HG02623 (cell line): Measurements from ENCODE around the gene BAHD1.

Experiments
- ATAC-seq: cut with Tn5 transposase; IDR thresholded peaks from one replicate; pipeline ENCODE4 v1.9.1; 2021; ENCODE audit warnings: moderate library complexity; ENCODE audit not compliant: unreplicated experiment

BAHD1 gene

DNA sequence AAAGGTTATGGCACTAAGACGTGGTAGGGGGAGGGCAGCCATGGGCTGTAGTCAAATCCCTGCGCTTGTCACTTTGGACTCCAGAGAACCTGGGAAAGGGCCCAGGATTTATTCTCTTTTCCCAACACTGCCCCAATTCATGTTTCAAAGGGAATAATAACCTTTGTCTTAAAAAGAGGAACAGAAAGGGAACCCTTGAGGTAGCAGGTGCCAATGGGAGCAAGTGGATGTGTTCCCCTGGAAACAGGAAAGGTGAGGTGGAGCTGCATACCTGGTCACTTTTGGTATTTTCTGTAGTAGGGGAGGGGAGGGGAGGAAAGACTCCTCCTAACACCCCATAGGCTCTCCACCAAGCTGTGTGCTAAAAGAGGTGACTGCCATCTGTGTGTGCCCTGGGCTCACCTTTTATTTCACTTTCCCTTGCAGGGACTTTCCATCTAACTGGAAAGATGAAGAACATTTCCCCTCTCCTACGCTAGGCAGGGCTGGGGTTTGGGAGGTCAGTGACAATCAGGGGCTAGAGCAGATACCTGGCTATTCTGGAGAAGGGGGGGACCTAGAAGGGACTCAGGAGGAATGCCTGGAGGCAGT is 23.9 kb downstream of the BAHD1 start:
- ATAC-seq: no peak

DNA sequence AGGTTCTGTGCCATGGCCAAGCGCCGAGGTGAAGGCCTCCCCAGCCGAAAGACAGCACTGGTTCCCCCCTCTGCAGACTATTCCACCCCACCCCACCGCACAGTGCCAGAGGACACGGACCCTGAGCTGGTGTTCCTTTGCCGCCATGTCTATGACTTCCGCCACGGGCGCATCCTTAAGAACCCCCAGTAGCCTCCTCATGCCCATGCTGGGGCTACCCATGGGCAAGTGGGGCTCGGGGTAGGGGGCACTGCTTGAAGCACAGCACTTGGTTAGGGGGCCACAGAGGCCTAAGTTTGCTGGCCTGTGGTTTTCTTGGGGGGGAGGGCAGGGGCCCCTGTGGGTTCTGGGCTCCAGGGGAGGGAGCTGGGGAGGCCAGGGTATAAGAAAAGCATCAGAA is 25.2 kb downstream of the BAHD1 start:
- ATAC-seq: no peak

DNA sequence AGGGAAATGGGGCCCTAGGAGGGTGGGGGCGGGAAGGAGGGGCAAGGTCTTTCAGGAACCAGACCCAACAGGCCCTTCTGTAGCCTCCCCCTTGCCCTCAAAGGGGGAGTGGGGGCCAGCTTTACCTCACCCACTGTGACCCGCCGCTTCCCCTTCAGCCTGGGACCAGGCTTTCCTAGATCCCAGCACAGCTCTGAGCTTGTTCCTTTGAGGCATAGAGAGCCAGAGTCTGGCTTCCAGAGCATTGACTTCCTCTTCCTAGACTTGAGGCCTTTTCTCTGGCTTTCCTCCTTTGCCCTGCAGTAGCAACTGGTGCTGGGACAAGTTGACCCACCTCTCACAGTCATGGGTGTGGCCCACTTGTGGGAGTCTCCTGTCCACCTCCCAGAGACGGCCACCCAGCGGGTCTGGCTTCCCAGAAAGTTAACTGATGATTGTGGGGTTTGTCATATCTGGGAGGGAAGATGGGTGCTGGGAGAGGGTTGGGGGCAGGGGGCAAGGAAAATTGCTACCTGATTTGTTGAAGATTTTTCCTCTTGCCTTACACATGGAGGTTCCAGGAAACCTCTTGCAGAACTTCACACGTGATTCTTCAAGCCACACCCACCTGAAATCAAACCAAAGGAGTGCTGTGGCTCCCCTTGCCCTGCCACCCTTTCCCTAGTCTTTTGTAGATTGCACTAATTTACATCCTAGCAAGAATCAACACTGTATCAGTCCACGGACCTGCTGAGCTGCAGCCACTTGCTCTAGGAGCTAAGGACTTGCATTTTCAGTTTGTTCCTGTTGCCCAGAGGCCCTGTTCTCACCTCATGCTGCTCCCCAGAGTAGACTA is 25.9 kb downstream of the BAHD1 start:
- ATAC-seq: no peak

DNA sequence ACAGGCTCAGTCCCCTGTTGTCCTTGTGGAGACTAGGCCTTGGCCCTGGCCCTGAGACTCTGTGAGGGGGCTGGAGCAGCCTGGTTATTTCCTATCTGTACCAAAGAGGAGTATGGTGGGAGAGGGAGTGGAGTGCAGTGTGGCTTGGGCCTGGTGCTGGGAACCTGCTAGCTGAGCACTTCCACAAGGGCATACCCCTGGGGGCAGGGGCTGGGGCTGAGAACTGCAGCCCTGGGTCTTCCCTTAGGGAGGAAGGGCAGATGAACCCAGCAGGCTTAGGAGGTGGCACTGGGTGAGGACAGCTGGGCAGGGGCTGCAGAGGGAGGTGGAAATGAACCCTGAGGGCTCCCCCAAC is 26.5 kb downstream of the BAHD1 start:
- ATAC-seq: no peak

DNA sequence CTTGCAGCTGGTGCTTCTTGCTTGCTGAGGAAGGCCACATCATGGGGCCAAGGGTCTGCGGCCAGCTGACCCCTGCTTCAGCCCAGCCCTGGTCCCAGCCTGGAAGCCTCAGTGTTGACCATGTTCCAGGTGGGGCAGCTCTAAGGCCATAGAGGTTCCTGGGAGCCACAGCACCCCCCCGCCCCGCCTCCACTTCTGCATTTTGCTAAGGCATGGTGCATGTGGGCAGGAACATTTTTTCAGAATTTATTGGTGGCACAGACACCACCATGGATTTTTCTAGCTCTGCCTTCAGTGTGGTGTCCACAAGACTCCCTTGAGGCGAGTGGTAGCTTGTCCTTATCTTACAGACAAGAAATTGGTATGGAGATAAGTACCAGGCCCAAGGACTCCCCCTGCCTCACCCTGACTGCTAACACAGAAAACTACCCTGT is 28.2 kb downstream of the BAHD1 start:
- no peak for ATAC-seq

DNA sequence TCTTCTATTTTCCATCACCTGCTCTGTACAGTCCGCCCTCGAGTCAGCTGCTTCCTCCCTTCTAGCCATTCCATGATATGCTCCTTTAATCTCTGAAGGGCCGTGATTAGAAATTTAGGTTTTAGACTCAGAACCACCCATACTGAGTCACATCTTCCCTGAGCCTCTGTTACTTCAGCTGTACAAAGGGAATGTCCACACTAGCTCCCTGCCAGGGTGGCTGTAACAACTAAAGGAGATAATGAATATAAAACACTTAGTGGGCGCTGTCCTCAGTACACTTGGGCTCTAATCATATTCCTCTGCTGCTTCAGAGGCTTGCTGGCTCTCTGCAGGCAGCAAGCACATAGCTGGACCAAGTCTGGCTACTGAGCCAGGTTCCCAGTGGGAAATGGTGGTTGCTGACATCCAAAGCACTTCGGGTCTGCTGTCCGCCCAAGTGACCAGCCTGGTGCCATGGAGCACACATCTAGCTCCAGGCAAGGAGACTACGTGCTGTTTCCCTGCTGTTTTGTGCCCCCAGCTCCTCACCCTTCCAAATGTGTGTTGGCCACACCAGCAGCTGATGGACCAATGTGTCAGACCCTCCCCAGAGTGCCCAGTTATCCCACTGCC is 29.1 kb downstream of the BAHD1 start:
- no peak for ATAC-seq

DNA sequence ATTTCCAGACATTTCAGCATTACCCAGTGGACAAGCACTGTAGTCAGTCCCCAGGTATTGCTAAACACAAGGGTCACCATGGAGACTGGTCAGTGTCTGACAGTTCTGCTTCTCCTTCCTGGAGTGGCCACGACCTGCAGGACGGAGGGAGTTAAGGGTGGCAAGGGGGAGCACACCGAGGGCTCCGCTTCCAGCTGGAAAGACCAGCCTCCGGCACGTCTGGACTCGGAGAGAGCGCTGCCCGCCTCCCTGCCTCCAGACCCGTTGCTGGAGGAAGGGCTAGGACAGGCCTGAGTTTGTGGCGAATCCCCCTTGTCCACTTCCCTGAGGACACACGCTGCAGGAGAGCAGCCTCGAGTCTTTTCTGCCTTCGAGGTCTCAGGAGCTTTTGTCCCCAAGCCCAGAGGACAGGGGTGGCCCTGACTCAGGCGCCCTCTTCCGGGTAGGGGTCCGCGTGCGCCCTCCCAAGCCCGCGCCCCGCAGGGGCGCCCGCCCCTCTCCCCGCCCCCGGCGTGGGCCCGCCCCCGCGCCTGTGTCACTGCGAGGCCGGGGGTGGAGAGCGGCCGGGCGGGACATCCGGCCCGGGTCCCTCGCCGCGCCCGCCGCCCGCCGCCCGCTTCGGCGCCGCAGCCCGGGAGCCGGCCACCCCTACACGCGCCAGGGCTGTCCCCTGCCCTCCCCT is 29.8 kb downstream of the BAHD1 start, which contains the start of gene CHST14:
CHST14 (plus strand) TSS at position 562 of the 682 bp plus-strand sequence. CDS start 230 bp downstream, outside the sequence.
- ATAC-seq: peak; percentile 70

DNA sequence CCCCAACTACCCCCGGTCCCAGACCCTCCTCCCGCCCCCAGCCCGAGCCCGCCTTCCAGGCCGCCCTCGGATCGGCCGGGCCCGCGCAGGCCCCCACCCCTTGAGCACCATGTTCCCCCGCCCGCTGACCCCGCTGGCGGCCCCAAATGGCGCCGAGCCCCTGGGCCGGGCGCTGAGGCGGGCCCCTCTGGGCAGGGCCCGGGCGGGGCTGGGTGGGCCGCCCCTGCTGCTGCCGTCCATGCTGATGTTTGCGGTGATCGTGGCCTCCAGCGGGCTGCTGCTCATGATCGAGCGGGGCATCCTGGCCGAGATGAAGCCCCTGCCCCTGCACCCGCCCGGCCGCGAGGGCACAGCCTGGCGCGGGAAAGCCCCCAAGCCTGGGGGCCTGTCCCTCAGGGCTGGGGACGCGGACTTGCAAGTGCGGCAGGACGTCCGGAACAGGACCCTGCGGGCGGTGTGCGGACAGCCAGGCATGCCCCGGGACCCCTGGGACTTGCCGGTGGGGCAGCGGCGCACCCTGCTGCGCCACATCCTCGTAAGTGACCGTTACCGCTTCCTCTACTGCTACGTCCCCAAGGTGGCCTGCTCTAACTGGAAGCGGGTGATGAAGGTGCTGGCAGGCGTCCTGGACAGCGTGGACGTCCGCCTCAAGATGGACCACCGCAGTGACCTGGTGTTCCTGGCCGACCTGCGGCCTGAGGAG is 30.5 kb downstream of the BAHD1 start:
- ATAC-seq: peak; percentile 29

DNA sequence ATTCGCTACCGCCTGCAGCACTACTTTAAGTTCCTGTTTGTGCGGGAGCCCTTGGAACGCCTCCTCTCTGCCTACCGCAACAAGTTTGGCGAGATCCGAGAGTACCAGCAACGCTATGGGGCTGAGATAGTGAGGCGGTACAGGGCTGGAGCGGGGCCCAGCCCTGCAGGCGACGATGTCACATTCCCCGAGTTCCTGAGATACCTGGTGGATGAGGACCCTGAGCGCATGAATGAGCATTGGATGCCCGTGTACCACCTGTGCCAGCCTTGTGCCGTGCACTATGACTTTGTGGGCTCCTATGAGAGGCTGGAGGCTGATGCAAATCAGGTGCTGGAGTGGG is 31.0 kb downstream of the BAHD1 start:
- no peak for ATAC-seq

DNA sequence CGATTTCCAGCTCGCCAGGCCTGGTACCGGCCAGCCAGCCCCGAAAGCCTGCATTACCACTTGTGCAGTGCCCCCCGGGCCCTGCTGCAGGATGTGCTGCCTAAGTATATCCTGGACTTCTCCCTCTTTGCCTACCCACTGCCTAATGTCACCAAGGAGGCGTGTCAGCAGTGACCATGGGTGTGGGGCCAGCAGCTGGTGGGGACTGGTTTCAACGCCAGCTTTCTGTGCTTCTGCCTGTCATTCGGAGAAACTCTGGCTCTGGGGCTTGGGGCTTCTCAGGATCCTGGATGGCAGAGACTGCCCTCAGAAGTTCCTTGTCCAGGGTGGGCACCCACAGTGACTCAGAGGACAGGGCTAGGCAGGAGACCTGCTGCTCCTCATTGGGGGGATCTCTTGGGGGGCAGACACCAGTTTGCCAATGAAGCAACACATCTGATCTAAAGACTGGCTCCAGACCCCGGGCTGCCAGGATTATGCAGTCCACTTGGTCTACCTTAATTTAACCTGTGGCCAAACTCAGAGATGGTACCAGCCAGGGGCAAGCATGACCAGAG is 31.5 kb downstream of the BAHD1 start:
- no peak for ATAC-seq

DNA sequence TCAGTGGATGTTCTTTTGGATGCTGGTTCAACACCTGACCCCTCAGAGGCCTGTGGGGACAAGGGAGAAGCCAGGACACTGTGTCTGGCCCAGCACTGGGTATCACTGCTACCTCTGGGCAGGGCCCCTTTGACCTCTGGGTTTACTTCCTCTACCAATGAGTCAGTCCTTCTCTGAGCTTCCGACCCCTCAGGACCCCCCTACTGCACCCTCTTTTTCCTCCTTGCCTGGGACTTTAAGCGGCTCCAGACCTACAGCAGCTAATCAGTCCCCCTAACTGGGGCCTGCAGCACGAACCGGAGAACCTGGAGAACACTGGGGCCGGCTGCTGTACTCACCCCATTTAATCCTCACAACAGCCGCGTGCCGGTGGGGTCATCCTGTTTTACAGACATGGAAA is 33.8 kb downstream of the BAHD1 start:
- no peak for ATAC-seq

DNA sequence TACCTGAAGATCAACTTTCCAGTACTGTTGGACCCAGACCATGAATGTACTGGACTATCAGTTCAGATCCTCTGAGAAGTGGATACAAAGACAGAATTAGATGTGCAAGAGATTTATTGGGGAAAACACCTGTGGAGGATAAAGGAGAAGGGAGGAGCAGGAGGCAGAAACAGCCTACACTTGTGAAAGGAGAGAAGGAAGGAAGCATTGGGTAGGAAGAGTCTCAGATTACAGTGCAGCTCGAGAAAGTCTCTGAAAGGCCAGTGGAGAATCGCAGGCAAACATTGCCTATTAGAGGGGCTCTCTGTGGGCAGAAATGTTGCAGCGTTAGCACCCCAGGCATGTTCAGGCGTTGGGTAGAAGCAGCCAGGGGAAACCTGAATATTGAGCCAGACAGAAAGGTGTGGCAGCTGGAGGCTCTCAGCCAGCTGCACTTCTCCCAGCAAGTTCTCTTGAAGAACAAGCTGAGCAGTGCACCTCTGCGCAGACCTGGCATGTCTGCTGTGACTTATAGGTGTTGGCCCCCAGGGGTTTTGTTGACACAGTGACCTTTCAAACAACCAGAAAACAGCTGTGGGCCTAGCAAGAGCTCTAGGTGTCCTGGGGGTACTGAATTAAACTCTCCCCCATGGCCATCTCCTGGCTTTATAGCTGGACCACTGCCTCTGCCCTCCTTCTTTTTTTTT is 37.0 kb downstream of the BAHD1 start:
- ATAC-seq: no peak

DNA sequence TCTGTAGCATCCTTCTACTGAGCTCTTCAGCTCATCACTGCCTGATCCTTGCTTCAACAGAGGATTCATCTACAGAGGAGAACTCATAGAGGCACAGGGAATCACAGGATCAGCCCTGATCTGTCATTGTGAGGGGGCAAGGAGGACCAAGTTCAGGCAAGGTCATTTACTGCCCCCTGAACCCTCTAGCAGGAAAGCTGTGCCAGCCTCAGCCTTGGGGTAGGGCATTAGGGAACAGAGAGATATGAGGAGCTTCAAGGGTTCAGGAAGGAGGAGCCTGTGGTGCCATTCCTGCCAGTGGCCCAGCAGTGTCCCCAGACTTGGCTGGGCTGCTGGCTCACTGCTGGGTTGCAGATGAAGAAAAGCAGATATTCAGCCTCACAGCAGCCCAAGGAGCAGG is 38.3 kb downstream of the BAHD1 start:
- ATAC-seq: no peak

DNA sequence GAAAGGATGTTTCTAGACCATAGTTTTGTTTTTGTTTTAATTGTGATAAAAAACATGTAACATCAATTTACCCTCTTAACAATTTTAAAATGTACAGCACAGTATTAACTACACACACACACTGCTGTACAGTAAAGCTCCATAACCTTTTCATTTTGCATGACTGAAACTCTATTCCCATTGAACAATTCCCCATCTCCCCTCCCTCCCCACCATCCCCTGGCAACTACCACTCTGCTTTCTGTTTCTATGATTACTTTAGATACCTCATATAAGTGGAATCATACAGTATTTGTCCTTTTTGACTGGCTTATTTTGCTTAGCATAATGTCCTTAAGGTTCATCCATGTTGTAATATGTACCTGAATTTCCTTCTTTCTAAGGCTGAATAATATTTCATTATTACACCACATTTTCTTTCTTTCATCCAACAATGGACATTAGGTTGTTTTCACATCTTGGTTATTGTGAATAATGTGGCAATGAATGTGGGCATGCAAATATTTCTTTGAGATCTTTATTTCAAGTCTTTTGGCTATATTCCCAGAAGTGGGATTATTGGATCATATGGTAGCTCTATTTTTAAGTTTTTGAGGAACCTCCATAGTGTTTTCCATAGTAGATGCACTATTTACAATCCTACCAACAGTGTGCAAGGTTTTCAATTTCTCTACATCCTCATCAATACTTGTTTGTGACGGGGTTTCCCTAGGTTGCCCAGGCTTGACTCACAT is 40.8 kb downstream of the BAHD1 start:
- ATAC-seq: no peak

DNA sequence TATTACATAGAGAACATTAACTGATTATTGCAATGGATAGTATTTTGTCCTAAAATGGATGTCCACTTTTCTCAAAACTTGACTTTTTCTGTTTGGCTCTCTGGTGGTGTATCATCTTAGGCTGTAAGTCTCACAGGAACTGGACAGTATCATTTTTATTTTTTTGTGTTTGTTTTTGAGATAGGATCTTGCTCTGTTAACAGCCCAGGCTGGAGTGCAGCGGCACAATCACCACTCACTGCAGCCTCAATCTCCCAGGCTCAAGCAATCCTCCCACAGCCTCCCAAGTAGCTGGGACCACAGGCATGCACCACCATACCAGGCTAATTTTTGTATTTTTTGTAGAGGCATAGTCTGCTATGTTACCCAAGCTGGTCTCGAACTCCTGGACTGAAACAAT is 43.2 kb downstream of the BAHD1 start:
- ATAC-seq: no peak

DNA sequence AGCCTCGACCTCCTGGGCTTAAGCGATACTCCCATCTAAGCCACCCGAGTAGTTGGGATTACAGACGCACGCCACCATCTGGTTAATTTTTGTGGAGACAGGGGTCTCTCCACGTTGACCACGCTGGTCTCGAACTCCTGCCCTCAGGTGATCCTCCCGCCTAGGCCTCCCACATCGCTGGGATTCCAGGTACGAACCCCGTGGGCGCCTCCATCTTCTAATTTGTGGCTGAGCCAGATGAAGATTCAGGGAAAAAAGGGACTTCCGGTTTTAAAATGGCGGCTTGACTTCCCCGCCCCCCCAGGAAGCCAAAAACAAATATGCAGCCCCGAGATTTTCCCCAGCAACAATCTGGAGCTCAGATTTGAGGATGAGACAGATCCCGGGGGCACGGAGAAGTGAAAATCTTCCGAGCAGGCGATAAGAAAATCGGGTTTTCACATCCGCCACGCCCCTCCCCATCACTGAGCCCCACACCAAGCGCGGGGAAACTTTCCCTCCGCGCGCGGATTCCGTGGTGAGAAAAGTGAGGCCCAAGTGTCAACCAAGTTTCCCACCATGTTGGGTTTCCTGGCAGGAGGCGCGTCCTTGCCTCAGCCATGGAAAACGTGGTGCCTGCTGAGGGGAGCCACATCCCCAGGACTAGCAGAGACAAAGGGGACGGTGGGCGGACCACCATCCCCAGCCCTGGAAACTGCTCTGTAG is 45.5 kb downstream of the BAHD1 start:
- no peak for ATAC-seq

DNA sequence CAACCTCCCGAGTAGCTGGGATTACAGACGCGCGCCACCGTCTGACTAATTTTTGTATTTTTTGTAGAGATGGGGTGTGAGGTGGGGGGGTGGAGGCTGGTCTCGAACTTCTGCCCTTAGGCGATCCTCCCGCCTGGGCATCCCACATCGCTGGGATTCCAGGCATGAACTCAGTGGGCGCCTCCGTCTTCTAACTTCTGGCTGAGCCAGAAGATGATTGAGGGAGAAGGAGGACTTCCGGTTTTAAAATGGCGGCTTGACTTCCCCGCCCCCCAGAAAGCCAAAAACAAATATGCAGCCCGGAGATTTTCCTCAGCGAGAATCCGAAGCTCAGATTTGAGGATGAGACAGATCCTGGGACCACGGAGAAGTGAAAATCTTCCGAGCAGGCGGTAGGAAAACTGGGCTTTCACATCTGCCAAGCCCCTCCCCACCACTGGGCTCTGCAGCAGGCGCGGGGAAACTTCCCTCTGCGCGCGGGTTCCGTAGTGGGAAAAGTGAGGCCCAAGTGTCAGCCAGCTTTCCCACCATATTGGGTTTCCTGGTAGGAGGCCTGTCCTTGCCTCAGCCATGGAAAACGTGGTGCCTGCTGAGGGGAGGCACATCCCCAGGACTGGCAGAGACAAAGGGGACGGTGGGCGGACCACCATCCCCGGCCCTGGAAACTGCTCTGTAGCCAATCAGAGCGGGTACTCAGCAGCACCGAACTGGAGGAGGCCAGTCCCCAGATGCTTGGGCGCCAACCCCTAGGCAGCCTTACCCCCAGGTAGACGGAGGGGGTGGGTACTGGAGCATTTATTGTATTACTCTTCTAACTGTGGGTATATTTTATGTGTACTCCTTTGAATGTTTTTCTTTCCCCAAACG is 47.3 kb downstream of the BAHD1 start:
- no peak for ATAC-seq
